ENCODE data around the gene PTBP3.
"Not testable (repeated sequence)": the region's sequence is repeated elsewhere in the genome, so short reads cannot be mapped to it uniquely, and the experiment has no call there.

DNA sequence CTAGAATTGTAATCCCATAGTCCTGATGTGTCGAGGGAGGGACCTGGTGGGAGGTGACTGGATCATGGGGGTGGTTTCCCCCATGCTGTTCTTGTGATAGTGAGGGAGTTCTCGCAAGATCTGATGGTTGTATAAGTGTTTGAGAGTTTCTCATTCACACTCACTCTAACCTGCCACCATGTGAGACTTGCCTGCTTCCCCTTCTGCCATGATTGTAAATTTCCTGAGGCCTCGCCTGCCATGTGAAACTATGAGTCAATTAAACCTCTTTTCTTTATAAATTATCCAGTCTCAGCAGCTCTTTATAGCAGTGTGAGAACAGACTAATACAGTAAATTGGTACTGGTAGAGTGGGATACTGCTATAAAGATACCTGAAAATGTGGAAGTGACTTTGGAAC is 50.6 kb downstream of the PTBP3 start:
- TF ChIP-seq, protein P1, sequence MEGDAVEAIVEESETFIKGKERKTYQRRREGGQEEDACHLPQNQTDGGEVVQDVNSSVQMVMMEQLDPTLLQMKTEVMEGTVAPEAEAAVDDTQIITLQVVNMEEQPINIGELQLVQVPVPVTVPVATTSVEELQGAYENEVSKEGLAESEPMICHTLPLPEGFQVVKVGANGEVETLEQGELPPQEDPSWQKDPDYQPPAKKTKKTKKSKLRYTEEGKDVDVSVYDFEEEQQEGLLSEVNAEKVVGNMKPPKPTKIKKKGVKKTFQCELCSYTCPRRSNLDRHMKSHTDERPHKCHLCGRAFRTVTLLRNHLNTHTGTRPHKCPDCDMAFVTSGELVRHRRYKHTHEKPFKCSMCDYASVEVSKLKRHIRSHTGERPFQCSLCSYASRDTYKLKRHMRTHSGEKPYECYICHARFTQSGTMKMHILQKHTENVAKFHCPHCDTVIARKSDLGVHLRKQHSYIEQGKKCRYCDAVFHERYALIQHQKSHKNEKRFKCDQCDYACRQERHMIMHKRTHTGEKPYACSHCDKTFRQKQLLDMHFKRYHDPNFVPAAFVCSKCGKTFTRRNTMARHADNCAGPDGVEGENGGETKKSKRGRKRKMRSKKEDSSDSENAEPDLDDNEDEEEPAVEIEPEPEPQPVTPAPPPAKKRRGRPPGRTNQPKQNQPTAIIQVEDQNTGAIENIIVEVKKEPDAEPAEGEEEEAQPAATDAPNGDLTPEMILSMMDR (IDR thresholded peaks at IDR 0.05 in 4 of 5, conservative IDR thresholded peaks at IDR 0.05 in 1 of 5), result not testable (repeated sequence)
- not testable (repeated sequence) for TF ChIP-seq POLR2A (IDR thresholded peaks at IDR 0.05)

Data from gastrocnemius medialis (tissue), 4 donors.